Upper lobe of left lung (tissue), 6 donors: ENCODE data around the gene EPHB2. TPM values are rescaled to one million over a fixed set of nuclear protein-coding genes. Genes with fewer than 3 reads are reported as not detected.

Source experiments
- ATAC-seq, 2 donors: fragments of 200-7000 bp; cut with Tn5 transposase; one replicate each; pipeline ENCODE4 v1.9.1; 2022; ENCODE audit warnings: mild to moderate bottlenecking in 2 of 2, moderate library complexity in 2 of 2; ENCODE audit not compliant: low FRiP score in 2 of 2
- DNase-seq, 2 donors: peaks; one replicate each; pipeline ENCODE4 v3.0.0-alpha.2; 2019 to 2020
- H3K27ac ChIP-seq, 4 donors: fragments of 200-600 bp; sonication (generic); one replicate each; pipeline ENCODE4 v1.5.1; 2016 to 2019
- H3K27me3 ChIP-seq, 4 donors: fragments of 200-600 bp; sonication (generic); one replicate each; pipeline ENCODE4 v1.5.1; 2017 to 2019
- H3K36me3 ChIP-seq, 4 donors: fragments of 200-600 bp; sonication (generic); one replicate each; pipeline ENCODE4 v1.5.1; 2016 to 2019
- H3K4me1 ChIP-seq, 4 donors: fragments of 200-600 bp; sonication (generic); one replicate each; pipeline ENCODE4 v1.5.1; 2018 to 2019
- H3K4me3 ChIP-seq, 4 donors: fragments of 200-600 bp; sonication (generic); one replicate each; pipeline ENCODE4 v1.5.1; 2017 to 2019; ENCODE audit warnings: mild to moderate bottlenecking in 2 of 4, moderate library complexity in 1 of 4
- H3K9me3 ChIP-seq, 4 donors: fragments of 200-600 bp; sonication (generic); one replicate each; pipeline ENCODE4 v1.5.1; 2018 to 2019
- EP300 ChIP-seq, 4 donors: sonication (generic); formaldehyde crosslinking; IDR thresholded peaks; one replicate each; pipeline ENCODE4 v1.5.1; 2017; ENCODE audit warnings: antibody characterized with exemption in 4 of 4, control low read depth in 2 of 4
- POLR2A ChIP-seq, 4 donors: fragments of 450-650 bp; IDR thresholded peaks; one replicate each; pipeline ENCODE4 v1.5.1; 2016 to 2017; ENCODE audit warnings: antibody characterized with exemption in 4 of 4, mild to moderate bottlenecking in 2 of 4
- POLR2AphosphoS5 ChIP-seq, 2 donors: sonication (generic); formaldehyde crosslinking; IDR thresholded peaks; one replicate each; pipeline ENCODE4 v1.5.1; 2017; ENCODE audit warnings: antibody characterized with exemption in 2 of 2
- WGBS, 2 donors: methylation state at CpG; one replicate each; pipeline ENCODE4 v1.1.5; 2017 to 2018; 5-methylcytosine and 5-hydroxymethylcytosine counted together
- total RNA-seq, 6 donors: library from RNA; depleted of rRNA in 4 of 6; stranded (reverse); fragments of >200 nt in 4 of 6; gene quantifications; one replicate each; pipeline versions ENCODE4 v1.1.0 to v1.2.1, GENCODE V29; 2016 to 2021
- TF ChIP-seq, protein P1 (sequence below), 6 experiments: fragments of 450-650 bp in 4 of 6; fragments of 200-600 bp in 2 of 6; sonication (generic) in 2 of 6; IDR thresholded peaks; one replicate each; pipeline ENCODE4 v1.5.1; 2016 to 2019; ENCODE audit warnings: antibody characterized with exemption in 6 of 6
- donor health status: DM: no; HTN: no; CAD: no; lungs with moderate emphysema.
- donor health status: DM: no; HTN: yes; CAD: no; lungs with severe emphysema.

Gene EPHB2
- total RNA-seq, 6 donors from 2014 or later = 1.0 to 8.8 (median 5.6) TPM

DNA sequence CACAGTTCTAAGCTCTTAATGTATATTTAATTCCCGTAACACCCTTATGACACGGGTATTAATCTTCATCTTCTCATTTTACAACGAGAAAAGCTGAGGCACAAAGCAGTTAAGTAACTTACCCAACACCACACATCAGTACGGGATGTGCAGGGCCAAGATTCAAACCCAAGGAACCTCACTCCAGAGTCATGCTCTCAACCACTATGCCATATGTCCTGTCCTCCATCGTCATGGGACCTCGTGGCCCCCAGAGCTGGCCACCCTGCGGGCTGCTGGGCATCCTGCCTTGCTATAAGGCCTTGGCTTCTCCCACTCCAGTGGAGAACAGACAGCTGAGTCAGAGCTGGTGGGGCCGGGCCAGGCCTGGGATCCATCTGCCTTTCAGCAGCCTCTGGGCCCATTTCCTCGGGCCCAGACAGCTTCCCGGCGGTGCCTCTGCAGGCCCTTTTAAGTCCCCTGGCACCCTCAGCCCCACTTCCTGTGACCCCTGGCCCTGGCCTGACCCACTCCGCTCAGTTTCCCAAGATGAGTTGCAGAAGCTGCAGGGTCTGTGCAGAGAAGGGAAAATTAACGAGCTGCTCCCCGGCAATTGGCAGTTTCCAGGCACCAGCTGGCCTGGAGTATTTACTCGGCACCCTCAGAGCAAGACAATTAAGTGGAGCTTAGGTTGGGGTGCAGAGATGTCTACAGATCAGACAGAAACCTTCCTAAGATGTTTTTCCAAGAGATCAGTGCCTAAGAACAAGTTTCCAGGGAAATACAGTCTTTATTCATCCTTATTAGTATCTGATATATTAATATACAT is 98.2 kb downstream of the EPHB2 start:
- no peak overlapping the region for H3K27ac ChIP-seq
- 62% methylated on average over 9 to 15 of the region's 15 CpGs for WGBS, 2 donors

DNA sequence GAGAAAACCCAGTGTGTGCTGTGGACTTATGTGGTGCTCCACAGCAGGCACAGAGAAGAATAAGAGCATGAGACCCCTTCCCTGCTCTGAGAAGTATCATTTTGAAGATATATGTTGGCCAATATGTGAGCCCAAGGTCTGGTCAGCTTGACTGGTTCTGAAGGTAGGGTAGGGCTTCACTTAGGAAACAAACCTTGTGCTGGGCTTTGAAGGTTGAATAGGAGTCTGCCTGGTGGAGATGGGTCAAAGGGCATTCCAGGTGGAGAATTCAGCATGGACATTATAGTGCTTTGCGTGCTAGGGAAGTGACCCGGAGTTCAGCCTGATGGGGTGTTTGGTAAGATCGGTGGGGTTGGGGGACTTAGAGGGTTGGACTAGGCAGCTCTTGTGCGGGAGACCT is 99.1 kb downstream of the EPHB2 start:
- WGBS, 2 donors = 95 to 98% methylated on average over 4 of the region's 4 CpGs
- no peaks in the 10 kb centered on the region for H3K36me3 ChIP-seq
- no peaks in the 10 kb centered on the region for H3K9me3 ChIP-seq
- ATAC-seq (no peak), DNase-seq (no peak)
- H3K27ac ChIP-seq = no peak overlapping the region
- H3K27me3 ChIP-seq = no peaks in the 10 kb centered on the region
- no peak for TF ChIP-seq POLR2AphosphoS5 (IDR thresholded peaks at IDR 0.05)
- no peak for TF ChIP-seq POLR2A (IDR thresholded peaks at IDR 0.05)
- TF ChIP-seq EP300 (IDR thresholded peaks at IDR 0.05) = no peak
- TF ChIP-seq, protein P1, sequence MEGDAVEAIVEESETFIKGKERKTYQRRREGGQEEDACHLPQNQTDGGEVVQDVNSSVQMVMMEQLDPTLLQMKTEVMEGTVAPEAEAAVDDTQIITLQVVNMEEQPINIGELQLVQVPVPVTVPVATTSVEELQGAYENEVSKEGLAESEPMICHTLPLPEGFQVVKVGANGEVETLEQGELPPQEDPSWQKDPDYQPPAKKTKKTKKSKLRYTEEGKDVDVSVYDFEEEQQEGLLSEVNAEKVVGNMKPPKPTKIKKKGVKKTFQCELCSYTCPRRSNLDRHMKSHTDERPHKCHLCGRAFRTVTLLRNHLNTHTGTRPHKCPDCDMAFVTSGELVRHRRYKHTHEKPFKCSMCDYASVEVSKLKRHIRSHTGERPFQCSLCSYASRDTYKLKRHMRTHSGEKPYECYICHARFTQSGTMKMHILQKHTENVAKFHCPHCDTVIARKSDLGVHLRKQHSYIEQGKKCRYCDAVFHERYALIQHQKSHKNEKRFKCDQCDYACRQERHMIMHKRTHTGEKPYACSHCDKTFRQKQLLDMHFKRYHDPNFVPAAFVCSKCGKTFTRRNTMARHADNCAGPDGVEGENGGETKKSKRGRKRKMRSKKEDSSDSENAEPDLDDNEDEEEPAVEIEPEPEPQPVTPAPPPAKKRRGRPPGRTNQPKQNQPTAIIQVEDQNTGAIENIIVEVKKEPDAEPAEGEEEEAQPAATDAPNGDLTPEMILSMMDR (IDR thresholded peaks at IDR 0.05) = no peak
- H3K4me3 ChIP-seq = no peak overlapping the region
- H3K4me1 ChIP-seq = peaks cover 0 to 5% (median 2%) of the 10 kb centered on the region in 4 donors

More for the DNA sequence above, 98.2 kb downstream of the EPHB2 start:
- H3K9me3 ChIP-seq = no peaks in the 10 kb centered on the region
- peak in 1 of 2 donors; percentile 82 for DNase-seq
- TF ChIP-seq POLR2AphosphoS5 (IDR thresholded peaks at IDR 0.05) = no peak
- no peak for TF ChIP-seq EP300 (IDR thresholded peaks at IDR 0.05)
- TF ChIP-seq, protein P1 (IDR thresholded peaks at IDR 0.05) = no peak
- TF ChIP-seq POLR2A (IDR thresholded peaks at IDR 0.05) = no peak
- H3K36me3 ChIP-seq = no peaks in the 10 kb centered on the region
- H3K4me3 ChIP-seq = no peak overlapping the region
- no peaks in the 10 kb centered on the region for H3K4me1 ChIP-seq
- no peaks in the 10 kb centered on the region for H3K27me3 ChIP-seq
- ATAC-seq = peak; percentile 25 to 82

DNA sequence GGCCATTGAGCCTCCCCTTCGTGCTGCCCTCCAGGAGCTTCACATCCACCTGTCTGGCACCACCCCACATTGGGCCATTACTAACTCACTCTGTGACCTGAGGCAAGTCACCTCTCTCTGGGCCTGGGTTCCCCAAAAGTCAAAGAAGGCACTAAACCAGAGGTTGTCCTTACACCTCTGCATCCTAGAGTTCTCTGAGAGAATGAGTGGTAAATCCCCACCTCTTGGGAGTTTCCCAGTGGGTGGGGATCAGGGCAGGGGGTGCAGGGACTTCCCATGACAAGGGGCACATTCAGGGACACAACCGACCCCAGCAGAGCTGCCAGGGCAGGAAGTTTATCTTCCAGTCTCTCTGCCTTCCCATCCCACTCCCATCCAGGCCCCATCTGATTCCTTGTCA is 99.7 kb downstream of the EPHB2 start:
- WGBS, 2 donors = 40 to 63% methylated on average over 1 to 2 of the region's 2 CpGs
- no peak for ATAC-seq
- TF ChIP-seq POLR2AphosphoS5 (IDR thresholded peaks at IDR 0.05) (no peak), EP300 (IDR thresholded peaks at IDR 0.05) (no peak), POLR2A (IDR thresholded peaks at IDR 0.05) (no peak)
- TF ChIP-seq, protein P1 (IDR thresholded peaks at IDR 0.05) = no peak
- Histone ChIP-seq H3K36me3 (no peaks in the 10 kb centered on the region), H3K27ac (no peak overlapping the region), H3K4me1 (peaks cover 0 to 6% (median 4%) of the 10 kb centered on the region in 4 donors), H3K27me3 (no peaks in the 10 kb centered on the region), H3K4me3 (no peak overlapping the region), H3K9me3 (no peaks in the 10 kb centered on the region)
- no peak for DNase-seq

DNA sequence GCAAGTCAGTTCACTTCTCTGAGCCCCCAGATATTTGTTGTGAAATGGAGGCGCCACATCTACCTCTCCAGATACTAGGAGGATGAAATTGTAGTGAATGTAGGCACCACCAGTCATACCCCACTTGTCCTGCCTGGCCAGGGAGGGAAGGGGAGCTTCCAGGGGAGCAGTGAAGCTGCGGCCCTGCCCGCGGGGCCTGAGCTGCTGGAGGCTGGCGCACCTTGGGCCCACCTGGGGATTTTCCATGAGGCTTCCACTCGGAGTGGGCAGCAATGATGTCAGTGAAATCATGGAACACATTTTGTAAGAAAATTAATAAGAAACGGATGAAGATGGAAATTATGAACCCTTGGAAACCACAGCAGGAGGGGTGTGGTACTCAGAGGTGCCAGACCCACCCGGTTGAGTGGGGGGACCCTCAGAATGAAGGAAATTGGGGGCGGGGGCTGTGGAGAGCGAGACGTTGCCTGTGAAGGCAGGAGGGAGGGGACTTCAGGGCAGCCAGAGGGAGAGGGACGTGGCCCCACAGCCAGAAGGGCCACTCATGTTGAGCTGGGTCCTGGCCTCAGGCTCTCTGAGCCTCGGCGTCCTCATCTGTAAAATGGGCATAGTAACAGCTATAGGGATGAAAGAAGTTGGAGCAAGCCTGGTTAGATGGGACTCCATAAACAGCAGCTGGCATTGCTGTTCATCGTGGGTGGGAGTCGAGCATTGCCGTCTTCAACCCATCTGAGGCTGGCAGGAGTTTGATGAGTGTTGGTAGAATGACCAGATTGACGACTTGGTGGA is 101.6 kb downstream of the EPHB2 start:
- Histone ChIP-seq H3K9me3 (no peaks in the 10 kb centered on the region), H3K36me3 (no peaks in the 10 kb centered on the region), H3K27me3 (no peaks in the 10 kb centered on the region), H3K4me1 (peaks cover 0 to 6% (median 4%) of the 10 kb centered on the region in 4 donors), H3K4me3 (no peak overlapping the region), H3K27ac (no peak overlapping the region)
- TF ChIP-seq POLR2A (IDR thresholded peaks at IDR 0.05) (no peak), POLR2AphosphoS5 (IDR thresholded peaks at IDR 0.05) (no peak), EP300 (IDR thresholded peaks at IDR 0.05) (no peak)
- TF ChIP-seq, protein P1 (IDR thresholded peaks at IDR 0.05) = no peak
- DNase-seq (no peak), ATAC-seq (no peak)
- 68 to 73% methylated on average over 18 of the region's 18 CpGs for WGBS, 2 donors
